Stimulated activated CD4-positive, alpha-beta T cell treated with anti-CD3 and anti-CD28 coated beads, TNF-alpha, amount 100 ng/mL, for 48 hours (primary cell): Measurements from ENCODE around the gene ZEB2.

Experiments
- DNase-seq, 3 donors: peaks; one replicate each; pipeline ENCODE4 v3.0.0-alpha.2; 2020; ENCODE audit warnings: low read depth in 3 of 3

Gene ZEB2

DNA sequence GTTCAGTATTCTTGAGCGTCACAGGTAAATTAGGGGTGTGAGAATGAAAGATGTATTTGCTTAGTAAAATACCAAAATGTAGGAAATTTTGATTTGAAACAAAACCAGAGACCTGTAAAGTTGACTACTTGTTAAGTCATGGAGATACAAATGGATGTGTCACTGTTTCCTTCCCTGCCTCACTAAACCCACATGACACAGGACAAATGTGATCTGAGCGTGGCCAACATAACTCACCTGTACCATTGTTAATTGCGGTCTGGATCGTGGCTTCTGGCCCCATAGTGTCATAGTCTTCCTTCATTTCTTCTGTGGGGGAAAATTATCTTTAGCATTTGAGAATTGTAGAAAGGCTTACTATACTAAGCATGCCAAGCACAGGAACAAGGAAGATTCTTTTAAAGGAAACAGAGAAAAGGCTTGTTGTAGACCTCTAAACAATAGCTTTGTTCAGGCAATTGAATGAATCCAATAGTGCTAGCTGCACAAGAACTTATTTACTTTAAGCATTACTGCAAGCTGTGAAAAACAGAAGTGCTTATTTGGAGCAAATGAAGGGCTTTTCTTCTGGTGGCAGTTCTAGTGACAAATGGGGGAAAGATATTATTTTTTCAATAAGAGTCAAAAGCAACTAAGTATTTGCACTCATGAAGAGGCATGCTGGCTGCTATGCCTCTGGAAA lies 95.2 kb downstream of the ZEB2 start:
- peak in 2 of 3 donors; percentile 3 to 8 for DNase-seq

DNA sequence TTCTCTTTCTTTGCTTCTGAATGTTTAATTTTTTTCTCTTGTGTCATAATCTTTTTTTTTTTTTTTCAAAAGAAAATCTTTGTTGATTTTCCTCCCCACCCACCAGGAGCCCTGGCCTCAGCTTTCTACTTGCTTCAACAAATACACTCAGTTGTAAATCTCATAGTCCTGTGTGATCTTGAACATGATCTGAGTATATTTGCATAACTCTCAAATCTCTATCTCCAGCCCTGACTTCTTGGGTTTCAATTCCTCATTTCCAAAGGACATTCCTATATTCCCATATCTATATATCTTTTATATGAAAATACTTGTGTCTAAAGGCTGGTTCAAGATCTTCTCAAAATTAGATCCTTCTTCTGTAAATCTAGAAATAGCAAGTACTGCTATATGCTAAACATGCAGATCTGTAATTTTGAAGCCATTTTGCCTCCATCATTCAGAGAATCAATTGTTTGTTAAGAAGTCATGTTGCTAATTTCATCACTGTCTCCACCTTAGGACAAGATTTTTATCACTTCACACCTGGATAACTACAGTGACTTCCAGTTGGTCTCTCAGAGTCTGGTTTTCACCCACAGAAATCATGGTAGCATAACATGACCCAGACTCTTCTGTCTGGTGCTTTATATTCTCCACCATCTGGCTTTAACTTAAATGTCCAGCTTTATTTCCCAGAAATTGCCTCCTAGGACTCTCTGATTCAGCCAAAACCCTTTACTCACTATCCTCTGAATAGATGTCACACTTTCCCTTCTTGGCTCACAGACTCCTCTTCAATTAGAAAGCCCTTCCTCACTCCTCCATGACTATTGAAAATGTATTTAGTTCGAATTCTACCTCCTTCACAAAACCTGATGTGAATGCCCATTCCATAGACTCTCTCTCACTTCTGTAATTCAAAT lies 98.1 kb downstream of the ZEB2 start:
- no peak for DNase-seq

- DNase-seq = no peak
Observed at GRCh38 chr2:144419218-144419617, 100.7 kb downstream of the ZEB2 start.

GRCh38 chr2:144415386-144415785 lies 104.5 kb downstream of the ZEB2 start:
- DNase-seq = no peak

DNA sequence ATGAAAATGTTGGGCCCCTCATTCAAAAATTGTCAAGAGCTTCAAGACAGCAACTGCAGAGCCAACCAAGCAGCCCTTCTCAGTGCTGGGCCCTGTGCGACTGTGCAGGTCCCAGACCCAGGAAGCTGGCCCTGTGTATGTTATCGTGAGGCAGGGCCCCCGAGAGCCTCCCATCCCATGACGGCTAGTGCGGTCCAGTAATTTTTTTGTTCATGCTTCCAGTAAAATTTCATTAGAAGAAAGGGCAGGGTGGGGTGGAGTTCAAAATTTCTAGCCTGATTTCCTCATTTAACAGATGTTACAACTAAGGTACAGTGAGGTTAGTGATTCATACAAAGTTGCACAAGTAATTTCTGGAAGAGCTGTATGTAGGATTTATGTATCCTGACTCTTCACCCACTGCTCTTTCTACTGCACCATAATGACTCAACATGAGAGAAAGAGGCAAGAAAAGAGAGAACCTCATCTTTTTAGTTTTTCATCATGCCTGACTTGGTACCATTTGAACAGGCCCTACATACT lies 105.5 kb downstream of the ZEB2 start:
- peak in 1 of 3 donors; percentile 7 for DNase-seq

DNA sequence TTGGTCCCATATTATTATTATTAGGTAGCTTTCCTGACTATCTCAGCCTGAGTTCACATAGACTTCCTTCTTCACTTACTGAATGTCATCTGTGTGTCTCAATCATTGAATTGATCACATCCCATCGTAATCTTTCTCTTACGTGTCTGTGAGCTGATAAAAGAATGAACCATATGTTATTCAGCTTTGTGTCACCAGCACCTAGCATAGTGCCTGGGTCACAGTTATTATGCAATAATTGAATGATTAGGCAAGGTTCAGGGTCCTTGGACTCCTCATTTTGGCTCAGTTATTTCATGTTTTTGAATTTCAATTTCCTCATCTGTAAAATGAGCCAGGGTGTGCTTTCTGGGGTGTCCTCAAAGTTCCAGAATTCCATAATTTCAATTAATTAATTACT lies 107.2 kb downstream of the ZEB2 start:
- no peak for DNase-seq

GRCh38 chr2:144411473-144411872 lies 108.4 kb downstream of the ZEB2 start:
- DNase-seq = no peak

DNA sequence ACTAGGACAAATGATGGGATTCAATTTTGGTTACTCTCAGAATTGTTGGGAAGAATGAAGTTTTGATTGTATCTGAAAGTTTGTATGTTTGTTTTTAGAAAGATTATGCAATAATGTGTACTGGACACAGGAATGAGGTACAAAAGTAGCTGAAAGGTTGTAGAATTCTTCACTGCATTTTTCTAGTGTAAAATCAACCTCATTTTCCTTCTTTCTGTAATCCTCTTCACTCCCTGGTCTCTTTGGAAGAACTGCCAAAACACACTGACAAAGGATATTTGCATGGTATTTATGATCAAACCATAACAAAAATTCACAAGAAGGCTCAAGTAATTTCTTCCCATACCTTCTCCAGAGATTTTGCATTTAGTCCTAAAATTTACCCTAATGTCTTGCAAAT lies 110.7 kb downstream of the ZEB2 start:
- DNase-seq = no peak

DNA sequence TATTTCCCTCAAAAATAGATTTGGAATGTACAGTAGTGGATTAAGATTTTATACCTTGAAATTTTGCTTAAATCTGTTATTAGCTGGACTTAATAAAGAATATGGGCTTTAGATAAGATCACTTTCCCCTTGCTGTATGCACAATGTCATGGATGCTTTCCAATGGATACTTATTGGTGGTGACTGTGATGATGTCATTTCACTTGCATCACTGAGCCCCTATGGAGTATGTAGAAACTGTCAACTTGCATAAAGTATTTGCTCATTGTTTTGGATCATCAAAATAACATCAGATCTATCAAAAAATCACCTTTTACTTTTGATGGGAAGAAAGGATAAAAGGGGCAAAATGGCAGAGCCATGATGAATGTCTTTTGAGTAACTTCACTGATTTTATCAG lies 112.7 kb downstream of the ZEB2 start:
- DNase-seq = no peak

- DNase-seq = no peak
Observed at GRCh38 chr2:144405982-144406788, 113.7 kb downstream of the ZEB2 start.

- DNase-seq = no peak
Observed at GRCh38 chr2:144405321-144405720, 114.6 kb downstream of the ZEB2 start.

- DNase-seq = no peak
Observed at GRCh38 chr2:144404586-144405314, 115.2 kb downstream of the ZEB2 start.

DNA sequence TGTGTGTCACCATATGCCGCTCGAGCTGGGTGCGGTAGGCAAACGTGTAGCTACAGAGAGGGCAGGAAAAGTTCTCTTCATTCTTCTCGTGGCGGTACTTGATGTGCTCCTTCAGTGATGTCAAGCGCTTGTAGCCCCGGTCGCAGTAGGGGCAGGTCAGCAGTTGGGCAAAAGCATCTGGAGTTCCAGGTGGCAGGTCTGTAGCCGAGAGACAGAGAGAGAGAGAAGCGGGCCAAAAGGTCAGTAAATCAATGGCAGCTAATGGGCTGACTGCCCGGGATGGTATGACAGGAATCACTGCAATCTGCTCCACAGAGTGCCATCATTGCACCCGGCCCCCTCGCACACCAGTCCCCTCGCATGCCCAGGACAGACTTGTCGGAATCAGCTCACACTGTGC lies 116.0 kb downstream of the ZEB2 start:
- DNase-seq = no peak

GRCh38 chr2:144402251-144402650 lies 117.7 kb downstream of the ZEB2 start:
- DNase-seq = no peak

- no peak for DNase-seq
Observed at GRCh38 chr2:144401036-144401435, 118.9 kb downstream of the ZEB2 start.

DNA sequence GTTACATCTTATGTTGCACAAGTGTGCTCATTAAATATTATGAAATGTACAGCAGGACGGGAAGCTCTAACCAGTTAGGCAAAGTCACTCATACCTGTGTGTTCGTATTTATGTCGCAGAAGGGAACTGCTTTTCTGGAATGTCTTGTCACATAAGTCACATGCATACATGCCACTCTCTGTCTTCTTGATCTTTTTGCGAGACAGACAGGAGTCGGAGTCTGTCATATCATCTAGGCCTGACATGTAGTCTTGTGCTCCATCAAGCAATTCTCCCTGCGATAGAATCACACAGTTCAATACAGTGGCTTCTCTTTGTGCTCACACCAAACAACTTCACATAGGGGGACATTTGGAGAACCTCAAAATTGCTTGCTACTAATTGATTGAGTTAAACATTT lies 123.6 kb downstream of the ZEB2 start:
- no peak for DNase-seq

- DNase-seq = no peak
Observed at GRCh38 chr2:144390424-144391020, 129.4 kb downstream of the ZEB2 start.

- no peak for DNase-seq
Observed at GRCh38 chr2:144389930-144390311, 130.0 kb downstream of the ZEB2 start.

DNA sequence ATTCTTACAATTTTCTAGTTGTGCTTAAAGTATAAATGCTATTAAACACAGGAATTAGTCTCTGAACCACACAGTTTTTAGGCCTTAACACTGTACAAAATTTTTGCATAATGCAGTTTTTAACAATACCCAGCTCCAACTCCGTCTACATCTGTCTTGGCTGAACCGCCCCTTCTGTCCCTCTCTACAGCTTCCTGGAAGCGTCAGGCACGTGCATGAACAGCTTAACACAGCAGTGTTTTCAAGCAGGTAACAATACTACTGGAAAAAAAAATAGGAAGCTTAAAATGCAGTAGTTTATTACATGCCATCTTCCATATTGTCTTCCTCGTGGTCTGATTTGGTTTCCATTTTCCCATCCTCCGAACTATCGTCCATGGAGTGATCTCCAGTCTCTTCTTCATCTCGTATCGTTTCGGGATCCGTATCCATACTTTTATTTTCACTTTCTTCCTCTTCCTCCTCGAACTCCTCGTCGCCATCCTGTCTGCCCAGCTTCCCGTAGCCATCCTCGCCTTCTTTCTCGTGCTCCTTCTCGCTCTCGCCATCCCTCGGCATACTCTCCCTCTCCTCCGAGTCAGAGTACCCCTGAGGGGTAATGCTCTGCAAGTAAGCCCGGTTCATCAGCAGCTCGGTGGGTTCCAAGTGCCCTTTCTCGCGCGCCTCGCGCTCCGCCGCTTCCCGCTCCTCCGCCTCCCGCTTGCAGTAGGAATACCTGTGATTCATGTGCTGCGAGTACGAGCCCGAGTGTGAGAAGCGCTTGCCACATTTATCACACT lies 130.6 kb downstream of the ZEB2 start:
- no peak for DNase-seq

- DNase-seq = no peak
Observed at GRCh38 chr2:144385381-144385780, 134.5 kb downstream of the ZEB2 start.
